ENCODE measurements around the gene INS.

Gene INS

GRCh38 chr11:2142762-2143202 lies 18.2 kb downstream of the INS start:
- DNase-seq, result no peak

GRCh38 chr11:2142300-2142759 lies 18.7 kb downstream of the INS start:
- no peak for DNase-seq

- no peak for DNase-seq
Observed at GRCh38 chr11:2140411-2141400, 20.3 kb downstream of the INS start.

GRCh38 chr11:2139621-2140337 lies 21.2 kb downstream of the INS start:
- no peak for DNase-seq

- peak; percentile 81 for DNase-seq
Observed at GRCh38 chr11:2139123-2139521, 21.9 kb downstream of the INS start, which contains the start of gene IGF2. TSS of gene IGF2 (minus strand) at chr11:2139389. CDS start at chr11:2135523, 3,866 bp downstream.

- peak; percentile 48 for DNase-seq
Observed at GRCh38 chr11:2138431-2139122, 22.4 kb downstream of the INS start.

GRCh38 chr11:2138068-2138430 lies 23.0 kb downstream of the INS start:
- no peak for DNase-seq

- DNase-seq, result peak; percentile 92
Observed at GRCh38 chr11:2137202-2138067, 23.6 kb downstream of the INS start.

GRCh38 chr11:2136952-2137201 lies 24.1 kb downstream of the INS start:
- DNase-seq, result no peak

- no peak for DNase-seq
Observed at GRCh38 chr11:2136209-2136951, 24.6 kb downstream of the INS start.

- DNase-seq, result peak; percentile 61
Observed at GRCh38 chr11:2135648-2136201, 25.3 kb downstream of the INS start.

GRCh38 chr11:2135018-2135569 lies 25.9 kb downstream of the INS start:
- DNase-seq, result peak; percentile 16

- peak; percentile 22 for DNase-seq
Observed at GRCh38 chr11:2134022-2135010, 26.7 kb downstream of the INS start.

GRCh38 chr11:2133241-2134021 lies 27.6 kb downstream of the INS start:
- DNase-seq, result peak; percentile 29

GRCh38 chr11:2132874-2133240 lies 28.2 kb downstream of the INS start:
- DNase-seq, result peak; percentile 26

- peak; percentile 15 for DNase-seq
Observed at GRCh38 chr11:2132246-2132645, 28.8 kb downstream of the INS start.

GRCh38 chr11:2131371-2132236 lies 29.4 kb downstream of the INS start:
- DNase-seq, result peak; percentile 15

GRCh38 chr11:2130881-2131352 lies 30.1 kb downstream of the INS start:
- peak; percentile 19 for DNase-seq

All from femur (tissue), 1 donor.